ENCODE results near the gene BAZ2B. TPM values are rescaled to one million over a fixed set of nuclear protein-coding genes. Genes with fewer than 3 reads are reported as not detected.

The BAZ2B gene, protein sequence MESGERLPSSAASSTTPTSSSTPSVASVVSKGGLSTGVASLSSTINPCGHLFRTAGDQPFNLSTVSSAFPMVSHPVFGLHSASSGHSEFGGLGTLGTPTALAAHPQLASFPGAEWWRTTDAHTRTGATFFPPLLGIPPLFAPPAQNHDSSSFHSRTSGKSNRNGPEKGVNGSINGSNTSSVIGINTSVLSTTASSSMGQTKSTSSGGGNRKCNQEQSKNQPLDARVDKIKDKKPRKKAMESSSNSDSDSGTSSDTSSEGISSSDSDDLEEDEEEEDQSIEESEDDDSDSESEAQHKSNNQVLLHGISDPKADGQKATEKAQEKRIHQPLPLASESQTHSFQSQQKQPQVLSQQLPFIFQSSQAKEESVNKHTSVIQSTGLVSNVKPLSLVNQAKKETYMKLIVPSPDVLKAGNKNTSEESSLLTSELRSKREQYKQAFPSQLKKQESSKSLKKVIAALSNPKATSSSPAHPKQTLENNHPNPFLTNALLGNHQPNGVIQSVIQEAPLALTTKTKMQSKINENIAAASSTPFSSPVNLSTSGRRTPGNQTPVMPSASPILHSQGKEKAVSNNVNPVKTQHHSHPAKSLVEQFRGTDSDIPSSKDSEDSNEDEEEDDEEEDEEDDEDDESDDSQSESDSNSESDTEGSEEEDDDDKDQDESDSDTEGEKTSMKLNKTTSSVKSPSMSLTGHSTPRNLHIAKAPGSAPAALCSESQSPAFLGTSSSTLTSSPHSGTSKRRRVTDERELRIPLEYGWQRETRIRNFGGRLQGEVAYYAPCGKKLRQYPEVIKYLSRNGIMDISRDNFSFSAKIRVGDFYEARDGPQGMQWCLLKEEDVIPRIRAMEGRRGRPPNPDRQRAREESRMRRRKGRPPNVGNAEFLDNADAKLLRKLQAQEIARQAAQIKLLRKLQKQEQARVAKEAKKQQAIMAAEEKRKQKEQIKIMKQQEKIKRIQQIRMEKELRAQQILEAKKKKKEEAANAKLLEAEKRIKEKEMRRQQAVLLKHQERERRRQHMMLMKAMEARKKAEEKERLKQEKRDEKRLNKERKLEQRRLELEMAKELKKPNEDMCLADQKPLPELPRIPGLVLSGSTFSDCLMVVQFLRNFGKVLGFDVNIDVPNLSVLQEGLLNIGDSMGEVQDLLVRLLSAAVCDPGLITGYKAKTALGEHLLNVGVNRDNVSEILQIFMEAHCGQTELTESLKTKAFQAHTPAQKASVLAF (N-terminal part only)
- total RNA-seq = 130 TPM in 2 replicates

GRCh38 chr2:159616286-159616701, at the start of gene BAZ2B:
Gene BAZ2B (minus strand): TSS chr2:159616548. CDS start chr2:159478719, 137,829 bp downstream.

GRCh38 chr2:159285929-159286708, 330.2 kb downstream of the BAZ2B start, which contains the start of gene WDSUB1:
Gene WDSUB1 (minus strand): TSS chr2:159286703. CDS start chr2:159283069, 3,634 bp downstream.

Small RNAs within 50 kb of the gene (small RNA-seq; reads per million reads assigned to genes)
- not detected for gene RF00019

Other genes with a start within 250 kb of the BAZ2B start
- 136 and 160 TPM in 2 replicates for gene MARCHF7, start 96.0 kb upstream of the BAZ2B start, total RNA-seq
- 11.7 and 14.4 TPM in 2 replicates for gene CD302, start 181.7 kb upstream of the BAZ2B start, total RNA-seq

Data from vein endothelial cell (primary cell).